ENCODE measurements around the gene PARD6B. TPM values are rescaled to one million over a fixed set of nuclear protein-coding genes. Genes with fewer than 3 reads are reported as not detected.

PARD6B gene
- total and polyA plus RNA-seq, 2 of the 13 experiments (the other 11 are each of a cell fraction or from before 2014, with no cell fraction given): 6.9 to 22.2 TPM

GRCh38 chr20:50799176-50799889, 68.0 kb downstream of the PARD6B start:
- no peak for FAIRE-seq

GRCh38 chr20:50799890-50800550, 68.6 kb downstream of the PARD6B start:
- intact Hi-C loops (cut with micrococcal nuclease; ENCODE audit: unreplicated experiment): no loop called here
- CTCF ChIA-PET (ENCODE audit: low intra/inter-chr PET ratio, low total read pairs): no interaction called here

More at GRCh38 chr20:50799176-50799889, 68.0 kb downstream of the PARD6B start:
- DNase-seq (ENCODE audit: low spot score) (no peak), ATAC-seq (no peak)
- Histone ChIP-seq H4K20me1 (ENCODE audit: insufficient read depth, low read length) (no peaks in the 10 kb centered on the region), H3K4me1 (ENCODE audit: insufficient read depth, low read length) (peaks cover 14% of the 10 kb centered on the region), H3K36me3 (replicated peaks in 1 of 2; ENCODE audit: control insufficient read depth in 1 of 2, insufficient read depth in 2 of 2, low read length in 2 of 2) (no peaks in the 10 kb centered on the region), H3K79me2 (ENCODE audit: insufficient read depth, low read length) (no peaks in the 10 kb centered on the region), H3K27ac (ENCODE audit: extremely low read length, insufficient read depth, low read length) (no peak overlapping the region), H3K4me2 (ENCODE audit: low read depth, low read length) (no peak overlapping the region), H3K4me3 (replicated peaks in 1 of 3; ENCODE audit: insufficient read depth in 1 of 3, low read depth in 2 of 3, low read length in 3 of 3) (no peak overlapping the region), H3K27me3 (ENCODE audit: control insufficient read depth in 1 of 2, insufficient read depth in 2 of 2, low read length in 2 of 2) (no peaks in the 10 kb centered on the region), H3K9me3 (ENCODE audit: low read length) (no peaks in the 10 kb centered on the region), H3K9ac (ENCODE audit: insufficient read depth, low read depth, low read length) (no peak overlapping the region), H2AFZ (ENCODE audit: low read length) (no peak overlapping the region)
- BruUV-seq (replicated peaks): no TSS peak
- CTCF ChIA-PET (ENCODE audit: low intra/inter-chr PET ratio, low total read pairs): no interaction called here
- TF ChIP-seq ATF7 (IDR thresholded peaks at IDR 0.05): no peak
- no peak for TF ChIP-seq ATF7 (CRISPR knock-in tag; IDR thresholded peaks at IDR 0.05)
- no peak for TF ChIP-seq MTERF4 (CRISPR knock-in tag; IDR thresholded peaks at IDR 0.05)
- TF ChIP-seq NKX3-1 (CRISPR knock-in tag; IDR thresholded peaks at IDR 0.05): no peak
- WGBS (ENCODE audit: low lambda C conversion rate): 80% methylated on average over 13 of the region's 13 CpGs
- POLR2A ChIA-PET: no interaction called here
- in situ Hi-C loops (cut with HindIII; ENCODE audit: extremely low pct_ligation_motif_present, low pct_unique_long_range_greater_than_20kb): loop anchor here (10.0 to 25.0 kb wide), 2 partner anchors 135 to 513 kb away; partner anchors contain the start of gene ADNP
- intact Hi-C loops (cut with micrococcal nuclease; ENCODE audit: unreplicated experiment): no loop called here

More at GRCh38 chr20:50799890-50800550, 68.6 kb downstream of the PARD6B start:
- H3K9me3 ChIP-seq (ENCODE audit: low read length): no peaks in the 10 kb centered on the region
- DNase-seq (ENCODE audit: low spot score) (no peak), ATAC-seq (no peak), FAIRE-seq (no peak)
- TF ChIP-seq ZBTB44 (CRISPR knock-in tag; IDR thresholded peaks at IDR 0.05): no peak
- no peak overlapping the region for H3K4me2 ChIP-seq (ENCODE audit: low read depth, low read length)
- H3K27ac ChIP-seq (ENCODE audit: extremely low read length, insufficient read depth, low read length): no peak overlapping the region
- POLR2A ChIA-PET: no interaction called here
- H3K27me3 ChIP-seq (ENCODE audit: control insufficient read depth in 1 of 2, insufficient read depth in 2 of 2, low read length in 2 of 2): no peaks in the 10 kb centered on the region
- no peak overlapping the region for H3K4me3 ChIP-seq (replicated peaks in 1 of 3; ENCODE audit: insufficient read depth in 1 of 3, low read depth in 2 of 3, low read length in 3 of 3)
- H2AFZ ChIP-seq (ENCODE audit: low read length): no peak overlapping the region
- H3K4me1 ChIP-seq (ENCODE audit: insufficient read depth, low read length): peaks cover 18% of the 10 kb centered on the region
- no TSS peak for BruUV-seq (replicated peaks)
- H3K36me3 ChIP-seq (replicated peaks in 1 of 2; ENCODE audit: control insufficient read depth in 1 of 2, insufficient read depth in 2 of 2, low read length in 2 of 2): no peaks in the 10 kb centered on the region
- H3K79me2 ChIP-seq (ENCODE audit: insufficient read depth, low read length): no peaks in the 10 kb centered on the region
- H4K20me1 ChIP-seq (ENCODE audit: insufficient read depth, low read length): no peaks in the 10 kb centered on the region
- H3K9ac ChIP-seq (ENCODE audit: insufficient read depth, low read depth, low read length): no peak overlapping the region
- 86% methylated on average over 8 of the region's 8 CpGs for WGBS (ENCODE audit: low lambda C conversion rate)
- in situ Hi-C loops (cut with HindIII; ENCODE audit: extremely low pct_ligation_motif_present, low pct_unique_long_range_greater_than_20kb): loop anchor here (10.0 to 25.0 kb wide), 2 partner anchors 135 to 512 kb away; partner anchors contain the start of gene ADNP

All from HepG2 (cell line).